ENCODE results near the gene ARHGAP26.

DNA sequence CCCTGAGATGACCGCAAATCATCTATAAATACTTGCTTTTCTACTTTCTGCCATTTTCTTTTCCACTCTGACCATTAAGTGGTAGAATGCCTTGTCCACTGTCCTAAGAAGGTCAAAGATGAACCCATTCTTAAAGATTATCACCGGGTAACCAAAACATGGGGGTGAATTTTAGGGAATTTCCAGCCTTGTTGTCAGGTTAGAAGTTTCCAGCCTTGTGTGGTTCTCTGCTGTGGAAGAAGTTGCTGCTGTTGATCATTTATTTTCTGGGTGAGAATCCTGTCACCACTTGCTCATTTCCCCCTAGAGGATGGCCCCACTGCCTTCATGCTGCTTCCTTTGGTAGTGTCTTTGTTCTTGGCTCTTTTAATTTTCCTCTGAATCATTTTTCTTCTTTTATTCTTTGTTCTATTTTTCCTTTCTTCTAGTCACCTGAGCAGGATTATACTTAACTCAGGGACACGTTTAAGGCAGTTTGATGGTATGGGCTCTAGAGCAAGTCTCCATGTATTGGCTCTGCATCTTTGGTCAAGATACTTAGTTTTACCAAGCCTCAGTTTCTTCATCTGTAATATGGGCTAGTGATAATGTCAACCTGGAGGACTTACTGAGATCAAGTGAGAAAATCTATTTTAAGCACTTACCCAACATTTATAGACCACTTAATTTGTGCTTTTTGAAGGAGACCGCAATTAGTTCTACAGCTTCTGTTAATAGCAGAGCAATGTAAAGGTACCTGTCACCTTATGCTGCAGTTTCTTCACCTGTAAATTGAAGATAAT is 266.2 kb downstream of the ARHGAP26 start:
- TF ChIP-seq CTCF (IDR thresholded peaks at IDR 0.05) (no peak), POLR2A (IDR thresholded peaks at IDR 0.05) (no peak)
